Activated T-cell treated with anti-CD3 and anti-CD28 coated beads for 1 hour (primary cell): ENCODE results near the gene MYL7.
"Not testable (repeated sequence)": the region's sequence is repeated elsewhere in the genome, so short reads cannot be mapped to it uniquely, and the experiment has no call there.

Source experiments
- DNase-seq: peaks from one replicate; pipeline ENCODE4 v3.0.0-alpha.2; 2020; ENCODE audit warnings: low read depth

MYL7 gene, protein sequence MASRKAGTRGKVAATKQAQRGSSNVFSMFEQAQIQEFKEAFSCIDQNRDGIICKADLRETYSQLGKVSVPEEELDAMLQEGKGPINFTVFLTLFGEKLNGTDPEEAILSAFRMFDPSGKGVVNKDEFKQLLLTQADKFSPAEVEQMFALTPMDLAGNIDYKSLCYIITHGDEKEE

DNA sequence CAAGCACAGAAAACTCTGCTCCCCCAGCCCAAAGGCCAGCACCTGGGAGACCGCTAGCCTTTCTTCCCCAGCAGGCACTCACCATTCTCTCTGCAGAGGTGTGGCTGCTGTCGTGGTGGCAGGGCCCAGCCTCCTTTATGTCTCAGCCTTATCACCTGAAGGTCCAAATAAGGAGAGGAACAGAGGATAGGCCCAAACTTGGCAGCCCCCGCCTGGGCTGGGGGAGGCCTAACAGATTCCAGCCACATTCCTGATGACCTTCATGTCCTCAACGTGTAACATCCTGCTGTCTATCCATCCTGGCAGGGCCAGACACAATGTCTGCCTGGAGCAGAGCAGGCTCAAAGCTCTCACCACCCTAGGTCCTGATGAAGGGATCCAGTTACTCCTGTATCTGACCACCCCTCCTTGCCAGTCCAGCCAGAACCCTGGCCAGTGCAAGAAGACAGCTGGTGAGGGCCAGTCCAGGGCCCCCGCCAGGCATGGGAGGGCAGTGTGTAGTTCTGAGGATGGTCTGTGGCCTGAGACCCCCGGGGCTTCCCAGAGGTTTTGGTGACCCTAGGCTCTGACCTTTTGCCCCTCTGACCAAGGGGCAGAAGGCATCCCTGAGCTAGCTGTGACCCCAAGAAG, at the start of gene MYL7:
MYL7 (minus strand) TSS at position 112 of the 630 bp plus-strand sequence; CDS start at position 85, 27 bp downstream.
- DNase-seq, result no peak

- no peak for DNase-seq
Observed at GRCh38 chr7:44189993-44190872, 49.1 kb upstream of the MYL7 start.

DNA sequence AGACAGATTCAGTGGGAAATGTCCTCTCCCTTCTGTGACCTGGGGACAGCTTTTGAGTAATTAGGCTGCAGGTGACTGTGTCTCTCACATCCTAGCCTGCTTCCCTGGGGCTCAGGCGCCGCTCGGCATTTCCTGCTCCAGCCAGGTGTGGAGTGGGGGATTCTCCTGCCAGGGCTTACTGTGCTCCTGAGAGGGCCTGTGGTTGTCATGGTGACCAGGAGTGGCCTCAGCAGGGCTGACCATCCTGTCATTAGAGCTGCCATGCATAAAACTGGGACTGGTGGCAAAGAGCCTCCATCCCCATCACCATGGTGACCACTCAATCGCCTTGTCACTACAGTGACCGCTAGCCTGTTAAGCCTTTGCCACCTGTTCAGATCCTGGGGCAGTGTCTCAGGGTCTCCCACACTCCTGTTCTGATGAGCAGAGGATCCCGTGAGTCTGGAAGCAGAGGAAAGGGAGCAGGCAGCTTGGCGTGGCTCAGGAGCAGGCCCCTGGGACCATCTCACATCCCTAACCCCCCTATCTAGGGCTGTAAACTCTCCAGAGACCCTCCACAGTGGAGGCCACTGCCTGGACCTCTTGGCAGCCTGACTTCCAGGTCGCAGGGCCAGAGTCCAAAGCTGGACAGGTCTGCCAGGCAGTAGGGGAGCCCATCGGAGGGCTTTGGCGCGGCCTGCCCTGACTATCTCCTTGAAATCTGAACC, 48.3 kb upstream of the MYL7 start, which contains the start of gene GCK:
GCK (minus strand) TSS at position 154 of the 707 bp plus-strand sequence. CDS start 486 bp downstream, outside the sequence.
- DNase-seq, result no peak

GRCh38 chr7:44188480-44189225, 47.5 kb upstream of the MYL7 start:
- DNase-seq, result no peak

DNA sequence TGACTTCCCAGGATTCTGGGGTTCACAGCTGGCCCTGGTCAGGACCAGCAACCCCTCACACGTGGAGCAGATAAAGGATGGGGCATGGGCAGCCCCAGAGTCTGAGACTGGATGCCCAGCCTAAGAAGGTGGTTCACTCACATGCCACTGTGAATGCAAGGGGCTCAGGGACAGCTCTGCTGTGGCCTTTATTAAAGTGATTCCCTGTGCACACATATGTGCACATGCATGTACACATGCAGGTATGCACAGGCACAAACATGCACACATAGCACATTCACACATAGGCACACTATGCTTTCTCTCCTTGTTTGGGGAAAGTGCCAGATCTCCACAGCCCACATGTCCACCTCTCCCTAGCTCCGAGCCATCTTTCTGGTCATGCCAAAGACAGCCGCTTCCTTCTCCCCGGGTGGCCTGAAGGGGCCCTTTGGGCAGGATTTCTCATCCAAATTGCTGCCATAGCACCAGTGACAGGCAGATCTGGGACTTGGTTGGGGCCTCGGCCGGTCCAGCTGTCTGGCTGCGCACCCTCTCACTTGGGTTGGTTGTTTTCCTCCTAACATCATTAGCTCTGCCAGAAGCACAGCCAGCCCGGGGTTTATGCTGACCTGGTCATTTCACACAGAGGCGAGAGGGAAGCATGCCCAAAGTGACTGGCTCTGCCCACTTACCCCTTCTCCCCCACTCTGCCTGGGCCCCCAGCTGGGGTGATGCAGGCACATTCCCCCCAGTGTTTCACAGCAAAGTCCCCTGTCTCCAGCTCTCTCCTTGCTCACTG, 46.7 kb upstream of the MYL7 start:
- DNase-seq, result no peak

DNA sequence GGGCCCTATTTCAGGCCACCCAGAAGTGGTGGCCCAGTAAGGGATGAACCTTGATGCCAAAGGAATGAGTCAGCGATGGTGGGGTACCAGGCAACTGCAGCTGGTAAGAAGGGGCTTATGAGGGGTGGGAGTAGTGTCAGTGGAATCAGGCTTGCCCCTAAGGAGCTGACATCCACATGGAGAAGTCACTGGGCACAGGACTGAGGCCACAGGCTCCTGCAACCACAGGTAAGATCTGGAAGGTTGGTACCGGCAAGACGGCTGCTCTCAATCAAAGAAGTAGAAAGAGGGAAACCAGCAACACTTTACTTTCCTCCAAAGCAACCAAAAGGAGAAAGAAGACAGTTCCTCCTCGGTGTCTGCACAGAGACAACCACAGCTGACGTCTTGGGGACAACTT, 45.6 kb upstream of the MYL7 start:
- DNase-seq, result no peak

DNA sequence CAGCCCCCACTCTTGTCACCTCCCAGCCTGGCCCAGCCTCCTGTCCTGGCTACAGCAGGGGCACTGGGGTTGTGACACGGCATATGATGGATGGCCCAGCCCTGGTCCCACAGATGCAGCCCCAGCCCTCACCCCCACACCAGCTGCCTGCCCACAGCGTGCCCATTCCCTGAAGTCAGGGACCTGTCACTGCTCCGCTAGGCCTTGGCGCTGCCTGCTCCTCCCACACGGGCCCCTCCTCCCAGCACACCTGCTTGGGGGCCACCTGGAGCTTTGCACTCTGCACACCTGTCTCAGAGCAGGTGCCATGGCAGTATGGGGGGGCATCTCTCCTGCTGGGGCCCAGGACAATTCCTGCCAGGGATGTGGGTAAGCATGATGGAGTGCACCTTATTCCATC, 44.6 kb upstream of the MYL7 start:
- no peak for DNase-seq

- no peak for DNase-seq
Observed at GRCh38 chr7:44184873-44185446, 43.8 kb upstream of the MYL7 start.

- DNase-seq, result no peak
Observed at GRCh38 chr7:44184206-44184872, 43.2 kb upstream of the MYL7 start.

- no peak for DNase-seq
Observed at GRCh38 chr7:44183386-44183785, 42.3 kb upstream of the MYL7 start.

DNA sequence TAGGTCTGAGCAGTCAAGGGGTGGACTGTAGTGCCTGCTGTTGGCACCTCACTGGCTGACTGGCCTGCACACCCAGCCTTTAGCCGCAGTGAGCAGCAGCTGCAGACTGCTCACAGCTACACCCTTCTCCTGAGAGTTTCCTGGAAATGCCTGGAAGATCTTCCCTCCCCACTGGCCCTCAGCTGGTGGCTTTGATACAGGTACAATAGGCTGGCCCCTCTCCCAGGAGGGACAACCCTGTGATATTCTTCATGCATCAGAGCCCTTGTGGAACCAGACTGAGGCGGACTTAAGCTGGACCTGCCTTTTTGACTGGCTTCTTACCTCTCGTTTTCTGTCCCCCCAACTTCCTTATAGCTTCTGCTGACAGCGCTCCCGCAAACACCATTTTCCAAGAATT, 41.7 kb upstream of the MYL7 start:
- DNase-seq, result no peak

DNA sequence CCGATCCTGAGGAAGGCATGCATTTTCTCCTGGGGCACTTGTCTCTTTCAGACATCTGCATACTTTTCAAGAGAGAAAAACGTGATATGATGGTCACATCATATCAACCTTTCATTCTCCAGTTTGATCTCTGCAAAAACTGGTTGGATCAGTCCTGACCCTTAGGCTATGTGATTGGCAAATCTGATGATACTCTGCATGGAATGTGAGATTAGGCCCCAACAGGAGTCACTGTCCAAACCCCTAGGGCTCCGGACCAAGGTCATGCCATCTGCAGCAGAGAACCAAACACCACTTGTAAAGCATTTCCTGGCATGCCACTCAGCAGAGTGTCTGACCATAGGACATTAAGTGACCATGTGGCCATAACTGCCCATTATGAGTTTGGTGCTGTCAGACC, 39.5 kb upstream of the MYL7 start:
- DNase-seq, result no peak

- DNase-seq, result no peak
Observed at GRCh38 chr7:44177570-44178131, 36.5 kb upstream of the MYL7 start.

- no peak for DNase-seq
Observed at GRCh38 chr7:44176486-44176885, 35.4 kb upstream of the MYL7 start.

- DNase-seq, result no peak
Observed at GRCh38 chr7:44175730-44176129, 34.6 kb upstream of the MYL7 start.

- not testable (repeated sequence) for DNase-seq
Observed at GRCh38 chr7:44174694-44174948, 33.5 kb upstream of the MYL7 start.

DNA sequence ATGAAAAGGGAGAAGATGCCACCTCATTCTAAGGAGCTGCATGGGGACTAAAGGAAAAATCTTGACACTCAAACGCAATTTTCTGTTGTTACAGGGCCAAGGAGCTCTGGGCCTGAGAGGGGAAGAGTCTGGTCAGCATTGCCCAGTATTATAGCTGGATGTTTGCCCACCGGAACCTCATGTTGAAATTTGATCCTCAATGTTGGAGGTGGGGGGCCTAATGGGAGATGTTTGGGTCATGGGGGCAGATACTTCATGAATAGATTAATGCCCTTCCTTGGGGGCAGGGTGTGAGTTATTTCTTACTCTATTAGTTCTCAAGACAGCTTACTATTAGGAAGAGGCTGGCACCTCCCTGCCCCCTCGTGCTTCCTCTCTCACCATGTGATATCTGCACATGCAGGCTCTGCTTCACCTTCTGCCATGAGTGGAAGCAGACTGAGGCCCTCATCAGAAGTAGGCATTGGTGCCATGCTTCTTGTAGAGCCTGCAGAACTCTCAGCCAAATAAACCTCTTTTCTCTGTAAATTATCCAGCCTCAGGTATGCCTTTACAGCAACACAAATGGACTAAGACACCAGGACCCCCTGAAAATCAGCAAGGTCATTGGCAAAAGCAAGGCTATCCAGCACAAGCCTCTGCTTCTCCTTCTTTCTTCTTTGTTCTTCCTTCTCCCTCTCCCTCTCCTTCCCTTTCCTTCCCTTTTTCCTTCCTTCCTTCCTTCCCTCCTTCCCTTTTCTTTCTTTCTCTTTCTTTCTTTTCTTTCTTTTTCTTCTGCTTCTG, 33.0 kb upstream of the MYL7 start:
- no peak for DNase-seq

DNA sequence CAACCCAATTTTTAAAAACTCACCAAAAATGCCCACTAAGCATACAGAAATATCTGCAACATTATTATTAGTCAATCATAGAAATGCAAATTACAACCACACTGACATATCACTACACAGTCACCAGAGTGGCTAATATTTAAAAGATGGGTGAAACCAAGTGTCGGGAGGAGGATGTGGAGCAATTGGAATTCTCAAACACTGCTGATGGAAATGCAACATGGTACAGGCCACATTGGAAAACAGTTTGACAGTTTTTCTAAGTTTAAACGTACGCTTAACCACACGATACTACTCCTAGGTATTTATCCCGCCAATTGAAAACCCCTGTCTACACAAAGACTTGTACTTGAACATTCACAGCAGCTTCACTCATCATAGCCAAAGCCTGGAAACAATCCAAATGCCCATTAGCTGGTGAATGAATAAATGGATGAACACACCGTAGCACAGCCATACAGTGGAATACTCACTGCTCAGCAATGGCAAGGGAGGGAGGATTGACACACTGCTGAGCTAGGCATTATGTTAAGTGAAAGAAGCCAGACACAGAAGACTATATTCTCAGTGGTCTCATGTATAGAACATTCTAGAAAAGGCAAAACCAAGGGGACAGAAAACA, 31.8 kb upstream of the MYL7 start:
- DNase-seq, result no peak

DNA sequence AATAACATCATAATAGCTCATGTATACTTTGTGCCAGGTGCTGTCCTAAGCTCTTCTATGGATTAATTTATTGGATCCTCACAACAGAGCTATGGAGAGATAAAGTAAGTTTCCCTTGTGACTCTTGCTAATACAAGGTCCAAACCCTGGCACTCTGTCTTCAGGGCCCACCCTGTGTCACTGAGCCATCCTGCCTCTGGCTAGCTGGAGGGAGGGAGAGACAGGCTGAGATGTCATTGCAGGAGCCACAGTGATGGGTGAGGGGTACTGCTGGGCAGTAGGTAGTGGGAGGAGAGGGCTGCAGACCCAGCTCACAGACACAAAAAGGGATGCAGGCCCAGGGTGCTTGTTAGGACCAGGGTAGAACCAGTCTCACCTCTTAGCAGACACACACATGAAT, 31.2 kb upstream of the MYL7 start:
- DNase-seq, result no peak
